DMS153 treated with DMSO at 0.1 percent for 48 hours (cell line): ENCODE results near the gene GRPR.
"Not testable (repeated sequence)": the region's sequence is repeated elsewhere in the genome, so short reads cannot be mapped to it uniquely, and the experiment has no call there.

Experiments used
- DNase-seq: peaks from one replicate; lab custom pipeline; 2025; ENCODE audit not compliant: unreplicated experiment; lab: John Stamatoyannopoulos, UW

Gene GRPR

DNA sequence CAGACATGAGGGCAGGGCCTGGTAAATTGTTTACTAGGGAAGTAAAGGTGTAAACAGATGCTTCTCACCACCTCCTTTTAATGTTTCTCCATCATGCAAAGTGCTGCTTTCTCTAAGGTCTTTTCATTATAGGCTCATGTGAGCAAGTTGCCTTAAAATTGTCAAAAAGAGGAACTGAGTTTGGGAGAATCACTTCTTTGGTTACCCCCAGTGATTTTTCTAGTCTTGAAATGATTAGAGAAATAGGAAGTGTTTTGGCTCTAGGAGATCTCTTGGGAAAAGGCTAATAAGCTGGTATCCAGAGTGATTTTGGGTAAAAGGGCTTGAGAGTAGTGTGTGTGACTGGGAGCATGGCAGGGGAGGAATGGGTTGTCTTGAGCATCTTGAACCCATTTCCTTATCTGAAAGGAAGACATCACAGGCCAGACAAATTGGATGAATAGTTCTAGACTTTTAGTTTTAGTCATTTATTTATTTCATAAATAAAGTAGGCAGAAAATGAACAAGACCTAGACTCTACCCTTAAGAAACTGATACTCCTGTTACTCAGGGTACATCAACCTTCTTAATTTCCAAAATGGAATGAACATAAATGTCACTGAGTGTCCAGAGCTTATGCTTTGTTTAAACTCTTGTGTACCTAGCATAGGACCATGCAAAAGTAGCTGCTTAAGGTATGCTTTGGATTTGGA, 14.2 kb downstream of the GRPR start:
- DNase-seq, result no peak

DNA sequence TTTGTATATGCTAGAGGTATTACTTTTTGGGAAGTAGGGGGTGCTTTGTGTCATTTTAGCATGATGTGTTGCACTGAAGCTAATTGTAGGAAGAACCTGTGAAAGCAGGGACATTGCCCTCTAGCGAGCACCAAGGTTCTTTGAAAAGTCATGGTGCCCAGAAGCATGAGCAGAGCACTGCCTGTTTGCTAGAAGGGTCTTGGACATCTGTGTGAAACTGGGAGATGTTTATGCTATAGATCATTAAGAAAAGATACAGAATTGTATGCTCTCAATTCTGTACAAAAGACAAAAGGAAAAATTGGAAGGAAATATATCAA, 14.7 kb downstream of the GRPR start:
- no peak for DNase-seq

DNA sequence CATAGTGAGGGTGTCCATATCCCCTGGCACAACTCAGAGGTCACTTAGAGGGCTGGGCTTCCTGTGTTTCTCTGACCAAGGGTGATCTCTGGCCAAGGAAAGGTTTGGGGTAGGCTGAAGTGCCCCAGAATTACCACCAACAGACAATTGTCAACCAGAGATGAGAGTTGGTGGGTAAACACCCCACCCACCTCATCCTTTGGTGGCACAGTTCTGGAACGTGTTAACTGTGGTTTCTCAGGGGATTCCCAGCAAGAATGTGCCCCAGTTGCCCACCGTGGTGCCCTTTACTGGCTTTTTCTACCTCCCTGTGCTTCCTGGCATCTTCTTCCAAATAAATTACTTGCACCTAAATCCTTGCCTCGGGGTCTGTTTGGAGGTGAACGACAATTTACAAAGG, 17.1 kb downstream of the GRPR start:
- DNase-seq, result no peak

DNA sequence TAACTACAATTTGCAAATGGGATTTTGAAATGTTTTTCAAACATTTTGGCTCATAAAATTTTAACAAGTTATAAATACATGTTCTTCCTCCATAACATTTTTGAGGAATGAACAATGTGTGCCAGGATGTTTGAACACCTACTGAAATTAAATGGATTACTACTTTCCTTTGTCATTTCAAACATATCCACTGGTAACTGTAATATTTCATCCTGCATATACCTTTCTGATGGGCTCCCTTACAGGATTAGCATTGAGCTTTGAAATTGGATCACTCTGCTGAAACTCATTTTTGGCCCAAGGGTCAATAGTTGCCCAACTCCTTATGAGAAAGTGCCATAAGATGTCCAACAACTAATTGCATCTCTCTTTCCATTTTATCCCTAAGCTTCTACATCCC, 17.6 kb downstream of the GRPR start:
- DNase-seq, result no peak

DNA sequence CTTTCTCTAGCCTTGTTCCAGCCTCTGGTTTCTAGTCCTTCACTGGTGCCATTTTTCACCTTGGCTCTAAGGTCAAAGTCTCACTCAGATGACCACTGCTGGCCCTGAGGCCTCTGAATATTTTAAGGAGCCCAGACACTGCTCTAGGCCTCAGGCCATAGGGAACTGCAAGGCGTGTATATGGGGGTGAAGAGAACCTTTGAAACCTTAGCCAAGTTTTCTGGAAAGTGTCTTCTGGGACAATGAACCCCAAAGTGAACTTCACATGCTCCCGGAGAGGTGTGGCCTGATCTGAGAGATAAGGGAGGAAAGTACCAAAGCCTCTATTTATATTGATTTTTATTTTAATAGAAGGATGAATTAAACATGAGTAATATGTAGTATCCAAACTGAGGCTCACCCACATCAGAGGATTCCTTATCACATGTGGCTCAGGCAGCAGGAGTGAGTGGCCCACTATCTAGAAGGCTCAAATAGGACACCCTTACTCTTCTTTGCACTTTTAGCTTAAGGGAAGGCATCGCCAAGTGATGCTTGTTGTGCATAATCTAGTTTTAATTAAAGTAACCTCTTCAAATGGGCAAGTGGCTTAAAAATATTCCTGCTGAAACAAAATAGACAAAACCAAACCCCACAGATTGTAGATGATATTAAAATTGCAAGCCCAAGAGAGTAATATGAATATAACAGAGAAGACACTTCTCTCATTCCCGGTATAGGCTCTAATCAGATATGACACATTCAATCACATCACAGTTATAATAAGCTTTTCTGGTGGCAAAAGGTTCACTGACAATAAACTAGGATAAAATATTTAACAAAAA, 18.3 kb downstream of the GRPR start:
- DNase-seq, result no peak

DNA sequence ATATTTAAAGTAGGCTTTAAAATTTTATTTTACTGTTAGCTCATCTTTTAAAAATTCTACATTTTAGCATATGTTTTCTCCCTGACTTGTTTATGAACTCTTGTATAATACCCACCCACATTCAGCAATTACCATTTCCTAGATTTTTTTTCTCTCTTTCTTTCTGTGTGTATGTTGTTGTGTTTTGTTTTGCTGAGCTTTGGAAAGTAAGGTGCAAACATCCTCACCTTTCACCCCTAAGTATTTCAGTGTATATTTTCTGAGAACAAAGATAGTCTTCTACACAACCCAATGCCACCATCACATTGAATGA, 18.8 kb downstream of the GRPR start:
- no peak for DNase-seq

DNA sequence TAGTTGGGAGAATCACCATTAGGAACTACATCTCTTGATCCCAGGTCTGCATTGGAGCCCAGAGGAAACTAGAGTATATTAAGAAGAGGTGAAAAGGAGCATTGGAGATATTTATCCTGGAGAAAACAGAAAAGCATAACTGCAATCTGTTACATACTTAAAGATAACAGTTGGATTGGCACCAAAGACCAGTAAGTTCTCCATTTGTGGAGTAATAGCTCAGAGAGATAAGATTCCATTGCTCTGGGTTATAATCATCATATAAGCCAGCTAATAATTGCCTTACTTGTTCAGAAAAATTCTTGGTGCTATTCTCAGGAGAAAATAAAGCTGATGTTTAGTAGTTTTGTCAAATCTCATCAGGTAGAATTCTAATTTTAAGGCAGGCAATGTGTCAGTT, 20.6 kb downstream of the GRPR start:
- no peak for DNase-seq

DNA sequence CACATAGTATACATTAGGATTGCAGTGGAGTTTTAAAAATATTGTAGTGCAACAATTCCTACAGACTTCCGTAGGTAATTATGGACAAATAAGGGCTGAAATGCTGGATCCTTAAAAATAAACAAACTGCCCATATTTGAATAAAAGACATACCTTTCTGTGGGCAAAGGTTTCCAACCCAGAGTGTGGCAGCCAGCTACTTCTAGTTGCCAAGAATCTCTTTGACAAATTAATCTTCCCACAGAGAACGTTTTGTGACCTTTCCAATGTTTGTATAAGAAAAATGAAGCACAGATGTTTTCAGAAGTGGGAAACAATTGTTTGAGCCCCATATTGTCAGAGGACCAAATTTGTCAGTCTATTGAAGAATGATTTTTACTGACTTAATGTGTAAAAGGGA, 21.1 kb downstream of the GRPR start:
- no peak for DNase-seq

DNA sequence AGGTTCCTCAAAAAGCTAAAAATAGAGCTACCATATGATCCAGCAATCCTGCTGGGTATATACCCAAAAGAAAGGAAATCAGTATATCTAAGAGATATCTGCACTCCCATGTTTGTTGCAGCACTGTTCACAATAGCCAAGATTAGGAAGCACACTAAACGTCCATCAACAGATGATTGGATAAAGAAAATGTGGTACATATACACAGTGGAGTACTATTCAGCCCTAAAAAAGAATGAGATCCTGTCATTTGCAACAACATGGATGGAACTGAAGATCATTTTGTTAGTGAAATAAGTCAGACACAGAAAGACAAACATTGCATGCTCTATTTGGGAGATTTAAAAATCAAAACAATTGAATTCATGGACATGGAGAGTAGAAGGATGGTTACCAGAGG, 21.7 kb downstream of the GRPR start:
- not testable (repeated sequence) for DNase-seq

DNA sequence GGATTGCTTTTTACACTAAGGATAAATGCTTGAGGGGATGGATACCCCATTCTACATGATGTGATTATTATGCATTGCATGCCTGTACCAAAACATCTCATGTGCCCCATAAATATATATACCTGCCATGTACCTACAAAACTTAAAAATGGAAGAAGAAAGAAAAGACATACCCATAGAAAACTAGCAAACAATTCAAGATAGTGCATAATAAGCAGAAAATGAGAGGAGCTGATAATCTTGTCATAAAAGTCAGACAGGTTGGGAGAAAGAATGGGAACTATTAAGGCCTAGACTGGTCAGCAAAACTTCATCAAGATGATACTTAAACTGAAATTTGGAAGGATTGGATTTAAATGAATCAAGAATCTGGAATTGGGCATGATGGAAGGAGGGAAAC, 22.3 kb downstream of the GRPR start:
- no peak for DNase-seq

DNA sequence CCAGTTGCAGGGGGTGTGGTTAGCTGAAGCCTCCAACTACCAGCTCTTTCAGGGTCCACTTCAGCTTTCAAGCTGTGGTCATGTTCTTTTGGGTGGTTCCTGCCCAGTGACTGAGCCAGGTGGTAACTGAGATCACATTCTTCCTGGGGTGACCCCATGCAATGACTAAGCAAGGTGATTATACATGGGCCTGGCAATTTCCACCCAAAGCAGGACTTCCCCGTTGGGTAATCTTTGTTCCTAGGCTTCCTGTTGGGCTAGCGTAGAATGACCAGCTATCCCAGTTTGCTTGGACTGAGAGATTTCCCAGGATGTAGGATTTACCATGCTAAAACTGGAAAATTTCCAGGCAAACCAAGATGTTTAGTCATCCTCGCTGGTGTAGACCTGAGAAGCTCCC, 25.5 kb downstream of the GRPR start:
- DNase-seq, result no peak

DNA sequence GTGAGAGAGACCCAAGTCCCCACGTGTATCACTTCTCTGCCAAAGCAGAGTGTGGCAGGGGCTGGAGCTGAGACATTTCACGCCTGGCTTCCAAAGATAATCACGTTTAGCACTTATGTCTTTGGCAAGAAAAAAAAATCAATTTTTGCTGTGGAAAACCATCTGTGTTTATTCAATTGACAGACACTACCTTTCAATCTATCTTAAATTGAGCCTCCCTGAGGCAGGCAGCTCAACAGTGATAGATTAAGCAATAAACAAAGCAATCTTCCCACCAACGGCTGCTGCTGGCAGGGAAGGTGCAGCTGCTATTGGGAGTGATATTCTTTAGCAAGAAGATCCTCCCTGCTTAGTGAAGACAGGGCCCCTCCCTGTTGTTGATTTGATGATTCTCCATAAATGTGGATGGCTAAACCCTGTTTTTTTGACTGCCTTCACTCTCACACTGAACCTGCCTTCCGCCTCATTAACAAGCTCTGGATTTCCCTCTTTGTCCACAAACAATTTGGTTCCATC, 32.3 kb downstream of the GRPR start:
- no peak for DNase-seq

DNA sequence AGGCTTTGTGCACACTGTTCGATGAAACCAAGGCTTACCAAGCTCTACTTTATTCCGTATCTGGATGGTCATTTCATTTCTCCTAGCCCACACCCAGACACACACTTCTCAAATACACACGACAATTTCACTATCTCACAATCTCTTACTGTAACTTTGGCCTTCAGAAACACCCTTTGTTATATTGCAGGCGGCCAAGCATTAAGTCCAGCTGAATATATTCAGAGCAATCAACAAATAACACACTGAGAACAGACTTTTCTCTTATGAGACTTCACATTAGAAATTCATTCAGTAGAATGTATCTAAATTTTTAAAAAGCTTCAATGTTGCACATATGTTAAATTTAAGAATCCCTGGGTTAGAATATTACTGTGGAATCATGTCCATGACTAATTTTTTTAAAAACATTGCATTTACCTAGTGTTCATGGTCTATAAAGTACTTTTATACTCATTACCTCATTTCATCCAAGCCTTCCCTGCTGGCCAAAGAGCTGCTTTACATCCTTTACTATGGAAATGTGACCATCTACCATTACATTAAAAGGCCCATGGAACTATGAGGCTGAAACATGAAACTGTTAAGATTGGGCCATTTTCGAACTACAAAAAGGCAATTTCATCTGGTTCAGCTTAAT, 33.4 kb downstream of the GRPR start:
- no peak for DNase-seq

DNA sequence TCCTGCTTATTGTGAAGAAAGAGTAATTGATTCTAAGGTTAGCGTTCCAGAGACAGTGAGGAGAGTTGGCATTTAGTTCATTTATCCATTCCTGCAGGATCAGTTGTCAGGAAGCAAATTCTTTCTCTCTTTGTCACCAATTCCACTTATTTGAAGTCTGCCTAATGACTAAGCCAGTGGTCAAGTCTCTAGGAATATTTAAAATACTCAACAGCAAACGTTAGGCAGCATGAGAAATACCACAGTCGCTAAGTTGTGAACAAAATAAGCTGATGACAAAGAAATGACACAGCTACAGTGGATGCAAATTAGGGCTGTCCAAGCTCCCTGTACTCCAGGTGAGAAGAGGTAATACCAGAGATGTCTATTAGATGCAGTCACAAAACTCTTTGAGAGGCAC, 37.4 kb downstream of the GRPR start:
- no peak for DNase-seq

DNA sequence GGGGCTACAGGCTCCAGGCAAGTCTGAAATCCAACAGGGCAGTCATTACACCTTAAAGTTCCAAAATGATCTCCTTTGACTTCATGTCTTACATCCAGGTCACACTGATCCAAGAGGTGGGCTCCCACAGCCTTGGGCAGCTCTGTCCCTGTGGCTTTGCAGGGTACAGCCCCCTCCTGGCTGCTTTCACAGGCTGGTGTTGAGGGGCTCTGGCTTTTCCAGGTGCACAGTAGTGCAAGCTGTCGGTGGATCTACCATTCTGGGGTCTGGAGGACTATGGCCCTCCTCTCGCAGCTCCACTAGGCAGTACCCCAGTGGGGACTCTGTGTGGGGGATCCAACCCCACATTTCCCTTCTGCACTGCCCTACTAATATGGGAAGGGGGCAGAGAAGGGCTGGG, 37.8 kb downstream of the GRPR start:
- not testable (repeated sequence) for DNase-seq

DNA sequence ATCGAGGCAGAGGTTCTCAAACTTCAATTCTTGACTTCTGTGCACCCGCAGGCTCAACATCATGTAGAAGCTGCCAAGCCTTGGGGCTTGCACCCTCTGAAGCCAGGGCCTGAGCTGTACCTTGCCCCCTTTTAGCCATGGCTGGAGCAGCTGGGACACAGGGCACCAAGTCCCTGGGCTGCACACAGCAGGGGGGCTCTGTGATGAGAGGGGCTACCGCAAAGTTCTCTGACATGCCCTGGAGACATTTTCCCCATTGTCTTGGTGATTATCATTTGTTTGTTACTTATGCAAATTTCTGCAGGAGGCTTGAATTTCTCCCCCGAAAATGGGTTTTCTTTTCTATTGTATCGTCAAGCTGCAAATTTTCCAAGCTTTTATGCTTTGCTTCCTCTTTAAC, 39.0 kb downstream of the GRPR start:
- DNase-seq, result no peak

DNA sequence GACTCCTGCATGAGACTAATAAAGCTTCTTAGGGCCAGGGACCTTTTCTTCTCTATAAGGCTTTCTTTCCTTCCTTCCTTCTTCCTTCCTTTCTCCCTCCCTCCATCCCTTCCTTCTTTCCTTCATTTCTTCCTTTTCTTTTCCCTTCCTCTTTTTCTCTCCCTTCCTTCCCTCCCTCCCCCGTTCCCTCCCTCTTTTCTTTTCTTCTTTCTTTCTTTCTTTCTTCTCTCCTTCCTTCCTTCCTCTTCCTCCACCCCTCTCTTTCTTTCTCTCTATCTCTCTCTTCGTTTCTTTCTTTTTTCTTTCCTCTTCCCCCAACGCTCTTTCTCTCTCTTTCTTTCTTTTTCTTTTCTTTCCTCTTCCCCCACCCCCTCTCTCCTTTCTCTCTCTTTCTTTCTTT, 41.4 kb downstream of the GRPR start:
- DNase-seq, result no peak

DNA sequence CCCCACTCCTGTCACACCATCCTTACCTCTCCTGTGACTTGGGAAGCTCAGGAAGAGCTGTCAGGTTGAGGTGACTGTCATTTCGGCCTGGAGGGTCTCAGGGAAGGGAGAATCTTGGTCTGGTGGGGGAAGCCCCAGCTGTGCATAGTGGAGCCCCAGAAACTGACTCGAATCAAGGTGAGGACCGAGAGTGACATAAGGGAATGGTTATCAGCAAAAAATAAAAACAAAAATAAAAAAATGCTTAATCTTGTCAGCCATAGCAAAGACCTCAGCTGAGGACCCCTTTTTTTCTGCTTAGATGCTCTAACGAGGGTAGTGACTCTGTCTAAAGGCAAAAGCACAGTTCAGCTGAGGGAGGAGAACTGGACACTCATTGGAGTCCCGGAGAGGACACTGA, 43.8 kb downstream of the GRPR start, which contains the start of gene MAGEB17:
Gene MAGEB17 (plus strand): TSS at position 301 of the 400 bp plus-strand sequence. CDS start 2,902 bp downstream, outside the sequence.
- DNase-seq, result no peak

DNA sequence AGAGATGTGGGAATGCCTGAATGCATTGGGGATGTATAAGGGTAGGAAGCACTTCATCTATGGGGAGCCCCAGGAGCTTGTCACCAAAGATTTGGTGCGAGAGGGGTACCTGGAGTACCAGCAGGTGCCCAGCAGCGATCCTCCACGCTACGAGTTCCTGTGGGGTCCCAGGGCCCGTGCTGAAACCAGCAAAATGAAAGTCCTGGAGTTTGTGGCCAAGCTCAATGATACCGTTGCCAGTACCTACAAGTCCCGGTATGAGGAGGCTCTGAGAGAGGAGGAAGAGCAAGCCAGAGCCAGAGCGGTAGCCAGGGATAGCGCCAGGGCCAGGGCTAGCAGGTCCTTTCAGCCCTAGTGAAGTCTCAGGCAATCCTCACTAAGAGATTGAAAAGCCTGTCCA, 47.7 kb downstream of the GRPR start:
- DNase-seq, result no peak

DNA sequence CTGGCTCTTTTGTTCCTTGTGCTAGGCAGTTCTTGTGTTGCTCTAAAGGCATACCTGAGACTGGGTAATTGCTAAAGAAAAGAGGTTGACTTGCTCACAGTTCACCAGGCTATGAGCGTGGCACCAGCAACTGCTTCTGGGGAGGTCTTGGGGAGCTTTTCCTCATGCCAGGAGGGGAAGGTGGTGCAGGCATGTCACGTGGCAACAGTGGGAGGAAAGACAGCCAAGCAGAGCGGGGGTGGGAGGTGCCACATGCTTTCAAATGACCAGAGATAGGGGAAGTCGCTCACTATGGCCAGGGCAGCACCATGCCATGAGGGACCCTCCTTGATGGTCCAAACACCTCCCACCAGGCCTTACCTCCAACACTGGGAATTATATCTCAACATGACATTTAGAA, 48.6 kb downstream of the GRPR start:
- no peak for DNase-seq

DNA sequence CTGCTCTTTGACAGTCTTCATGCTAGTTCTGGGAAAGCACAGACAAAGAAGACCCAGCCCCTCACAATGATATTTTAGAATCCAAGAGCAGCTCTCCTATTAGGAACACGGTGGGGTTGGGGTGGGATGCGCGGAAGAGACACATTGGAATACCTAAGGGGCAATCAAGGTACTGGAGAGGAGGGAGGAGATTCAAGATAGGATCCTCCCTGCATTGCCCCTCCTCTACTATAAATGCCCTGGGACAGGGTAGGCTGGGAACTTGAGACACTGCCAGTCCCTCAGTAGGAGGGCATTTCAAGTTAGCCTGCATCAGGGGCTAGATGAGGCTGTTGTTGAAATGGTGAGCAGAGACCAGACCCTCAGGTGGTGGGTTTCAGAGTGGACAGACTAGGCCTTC, 49.0 kb downstream of the GRPR start:
- DNase-seq, result no peak

DNA sequence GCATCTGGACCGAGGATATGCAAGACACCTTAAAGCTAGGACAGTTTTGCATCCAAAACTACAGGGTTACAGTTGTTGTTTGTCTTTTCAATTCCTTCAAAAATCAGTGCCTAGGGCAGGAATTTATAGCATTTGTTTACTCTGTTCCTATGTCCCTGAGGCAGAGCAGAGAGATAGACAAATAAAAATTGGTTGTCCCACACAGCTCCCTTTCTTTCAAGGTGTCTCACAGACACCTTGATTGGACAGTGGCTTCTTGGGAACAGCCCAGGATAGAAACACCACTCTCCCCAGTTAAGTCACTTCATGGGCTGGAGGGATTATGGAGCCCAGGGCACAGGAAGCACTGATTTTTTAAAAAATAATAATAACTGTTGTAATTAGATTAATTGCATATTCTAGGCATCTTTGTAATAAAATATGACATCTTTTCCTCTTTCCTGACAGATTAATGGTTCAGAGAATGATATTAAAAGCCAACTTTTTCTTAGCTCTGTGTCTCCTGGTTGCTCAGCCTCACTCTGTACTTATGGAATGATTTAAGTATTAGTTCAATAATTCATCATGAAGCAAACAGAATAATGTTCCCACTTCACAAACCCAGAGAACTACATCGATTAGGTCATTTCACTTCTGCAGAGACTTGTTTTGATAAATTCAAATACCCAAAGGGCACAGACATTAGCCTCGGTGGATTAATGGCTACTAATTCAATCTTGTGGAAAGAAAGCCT, 52.1 kb downstream of the GRPR start:
- no peak for DNase-seq
